Esophagus (tissue), 2 donors: ENCODE data around the gene CIZ1. TPM values are rescaled to one million over a fixed set of nuclear protein-coding genes. Genes with fewer than 3 reads are reported as not detected.

ENCODE experiments used
- H3K27ac ChIP-seq, 2 donors: one replicate each; pipeline ENCODE4 v1.5.1; 2013; ENCODE audit warnings: low read depth in 2 of 2, mild to moderate bottlenecking in 2 of 2, inconsistent platforms in 1 of 2, low read length in 1 of 2, moderate library complexity in 1 of 2
- H3K27me3 ChIP-seq, 2 donors: one replicate each; pipeline ENCODE4 v1.6.1; 2013; ENCODE audit warnings: low read length in 2 of 2, control low read depth in 1 of 2, mild to moderate bottlenecking in 1 of 2; ENCODE audit not compliant: insufficient read depth in 2 of 2, control insufficient read depth in 1 of 2
- H3K36me3 ChIP-seq, 2 donors: one replicate each; pipeline ENCODE4 v1.6.1; 2013; ENCODE audit warnings: low read length in 1 of 2; ENCODE audit not compliant: control insufficient read depth in 2 of 2, insufficient read depth in 2 of 2
- H3K4me1 ChIP-seq, 2 donors: one replicate each; pipeline ENCODE4 v1.6.1; 2013; ENCODE audit warnings: low read length in 1 of 2; ENCODE audit not compliant: control insufficient read depth in 2 of 2, insufficient read depth in 2 of 2
- H3K4me3 ChIP-seq, 2 donors: one replicate each; pipeline ENCODE4 v1.5.1; 2013; ENCODE audit warnings: low read length in 2 of 2, mild to moderate bottlenecking in 2 of 2, low read depth in 1 of 2, moderate library complexity in 1 of 2
- H3K9me3 ChIP-seq, 2 donors: one replicate each; pipeline ENCODE4 v1.6.1; 2013; ENCODE audit warnings: mild to moderate bottlenecking in 2 of 2, low read depth in 1 of 2, low read length in 1 of 2, moderate library complexity in 1 of 2; ENCODE audit not compliant: control insufficient read depth in 2 of 2, insufficient read depth in 1 of 2
- WGBS, 2 donors: extraction: QIAGEN DNeasy Blood & Tissue Kit; methylation state at CpG; one replicate each; pipeline ENCODE4 v1.1.7; 2013; 5-methylcytosine and 5-hydroxymethylcytosine counted together
- polyA plus RNA-seq, 2 donors: library from polyadenylated mRNA; stranded (reverse); fragments of 200-250 nt; gene quantifications; one replicate each; pipeline ENCODE4 v1.2.3, GENCODE V29; 2013
- donor health status: healthy with polysubstance abuse.
- donor health status: Bipolar disorder and iron deficiency.

Gene CIZ1
- polyA plus RNA-seq, 2 donors: 39.8 to 39.9 TPM

- H3K4me3 ChIP-seq: no peak overlapping the region
- H3K4me1 ChIP-seq: peaks cover 0 to 5% of the 10 kb centered on the region in 2 donors
- 84 to 86% methylated on average over 13 of the region's 13 CpGs for WGBS, 2 donors
- no peaks in the 10 kb centered on the region for H3K9me3 ChIP-seq
- no peaks in the 10 kb centered on the region for H3K27me3 ChIP-seq
- H3K27ac ChIP-seq: no peak overlapping the region
- no peaks in the 10 kb centered on the region for H3K36me3 ChIP-seq
These were observed 31.7 kb upstream of the CIZ1 start for GRCh38 chr9:128222880-128223670.

GRCh38 chr9:128222026-128222425 is 30.7 kb upstream of the CIZ1 start:
- Histone ChIP-seq H3K9me3 (no peaks in the 10 kb centered on the region), H3K27ac (no peak overlapping the region), H3K4me1 (peaks cover 0 to 6% of the 10 kb centered on the region in 2 donors), H3K27me3 (no peaks in the 10 kb centered on the region), H3K36me3 (no peaks in the 10 kb centered on the region), H3K4me3 (no peak overlapping the region)
- 86 to 89% methylated on average over 10 of the region's 10 CpGs for WGBS, 2 donors

GRCh38 chr9:128219831-128220230 is 28.5 kb upstream of the CIZ1 start:
- Histone ChIP-seq H3K27ac (no peak overlapping the region), H3K4me1 (peaks cover 3 to 6% of the 10 kb centered on the region in 2 donors), H3K36me3 (no peaks in the 10 kb centered on the region), H3K4me3 (no peak overlapping the region), H3K9me3 (no peaks in the 10 kb centered on the region), H3K27me3 (no peaks in the 10 kb centered on the region)
- WGBS, 2 donors: 91 to 92% methylated on average over 9 of the region's 9 CpGs

GRCh38 chr9:128218518-128219389 is 27.4 kb upstream of the CIZ1 start:
- H3K36me3 ChIP-seq: no peaks in the 10 kb centered on the region
- no peaks in the 10 kb centered on the region for H3K9me3 ChIP-seq
- H3K27me3 ChIP-seq: no peaks in the 10 kb centered on the region
- H3K27ac ChIP-seq: peak overlapping the region in 1 of 2 donors; percentile 6
- peaks cover 6% of the 10 kb centered on the region in 2 donors for H3K4me1 ChIP-seq
- peak overlapping the region; percentile 35 to 36 for H3K4me3 ChIP-seq
- WGBS, 2 donors: 17 to 19% methylated on average over 46 to 47 of the region's 47 CpGs

- no peaks in the 10 kb centered on the region for H3K9me3 ChIP-seq
These were observed 26.8 kb upstream of the CIZ1 start for GRCh38 chr9:128218172-128218517.

GRCh38 chr9:128216781-128217553 is 25.6 kb upstream of the CIZ1 start:
- H3K4me1 ChIP-seq: peaks cover 6% of the 10 kb centered on the region in 2 donors
- H3K27ac ChIP-seq: no peak overlapping the region
- no peaks in the 10 kb centered on the region for H3K9me3 ChIP-seq
- H3K4me3 ChIP-seq: no peak overlapping the region
- no peaks in the 10 kb centered on the region for H3K27me3 ChIP-seq
- 84 to 89% methylated on average over 16 of the region's 16 CpGs for WGBS, 2 donors
- H3K36me3 ChIP-seq: no peaks in the 10 kb centered on the region

More at GRCh38 chr9:128218172-128218517, 26.8 kb upstream of the CIZ1 start:
- Histone ChIP-seq H3K4me3 (peak overlapping the region; percentile 35 to 36), H3K27ac (peak overlapping the region in 1 of 2 donors; percentile 36), H3K4me1 (peaks cover 6% of the 10 kb centered on the region in 2 donors), H3K36me3 (no peaks in the 10 kb centered on the region), H3K27me3 (no peaks in the 10 kb centered on the region)
- WGBS, 2 donors: 52 to 57% methylated on average over 11 of the region's 11 CpGs

- WGBS, 2 donors: 65 to 67% methylated on average over 10 of the region's 10 CpGs
- no peaks in the 10 kb centered on the region for H3K27me3 ChIP-seq
- no peaks in the 10 kb centered on the region for H3K36me3 ChIP-seq
- no peaks in the 10 kb centered on the region for H3K9me3 ChIP-seq
- peaks cover 6% of the 10 kb centered on the region in 2 donors for H3K4me1 ChIP-seq
- H3K27ac ChIP-seq: no peak overlapping the region
- H3K4me3 ChIP-seq: no peak overlapping the region
These were observed 24.4 kb upstream of the CIZ1 start for GRCh38 chr9:128215491-128216409.

- H3K36me3 ChIP-seq: no peaks in the 10 kb centered on the region
- peaks cover 6% of the 10 kb centered on the region in 2 donors for H3K4me1 ChIP-seq
- no peaks in the 10 kb centered on the region for H3K27me3 ChIP-seq
- 63 to 70% methylated on average over 19 to 21 of the region's 21 CpGs for WGBS, 2 donors
- H3K9me3 ChIP-seq: no peaks in the 10 kb centered on the region
- H3K4me3 ChIP-seq: no peak overlapping the region
- no peak overlapping the region for H3K27ac ChIP-seq
These were observed 23.5 kb upstream of the CIZ1 start for GRCh38 chr9:128214571-128215490.
